Erythroblast (primary cell): ENCODE results near the gene ATP4A.

ENCODE experiments used
- GATA1 ChIP-seq: IDR thresholded peaks from 2 replicates; pipeline ENCODE4 v1.6.1; 2011; ENCODE audit warnings: low read depth, mild to moderate bottlenecking, control low read depth, low read length, moderate library complexity
- POLR2A ChIP-seq: IDR thresholded peaks from 2 replicates; pipeline ENCODE4 v1.6.1; 2011; ENCODE audit warnings: mild to moderate bottlenecking, low read length

- no peak for TF ChIP-seq GATA1
- no peak for TF ChIP-seq POLR2A
Observed at GRCh38 chr19:35596366-35596999, 33.0 kb upstream of the ATP4A start.
